LNCAP (cell line): Measurements from ENCODE around the gene GPD1.

Source experiments
- TF ChIP-seq, protein P1 (sequence below): fragments of 450-650 bp; IDR thresholded peaks from 2 replicates; pipeline ENCODE4 v1.5.1; 2017; ENCODE audit warnings: mild to moderate bottlenecking

The GPD1 gene

DNA sequence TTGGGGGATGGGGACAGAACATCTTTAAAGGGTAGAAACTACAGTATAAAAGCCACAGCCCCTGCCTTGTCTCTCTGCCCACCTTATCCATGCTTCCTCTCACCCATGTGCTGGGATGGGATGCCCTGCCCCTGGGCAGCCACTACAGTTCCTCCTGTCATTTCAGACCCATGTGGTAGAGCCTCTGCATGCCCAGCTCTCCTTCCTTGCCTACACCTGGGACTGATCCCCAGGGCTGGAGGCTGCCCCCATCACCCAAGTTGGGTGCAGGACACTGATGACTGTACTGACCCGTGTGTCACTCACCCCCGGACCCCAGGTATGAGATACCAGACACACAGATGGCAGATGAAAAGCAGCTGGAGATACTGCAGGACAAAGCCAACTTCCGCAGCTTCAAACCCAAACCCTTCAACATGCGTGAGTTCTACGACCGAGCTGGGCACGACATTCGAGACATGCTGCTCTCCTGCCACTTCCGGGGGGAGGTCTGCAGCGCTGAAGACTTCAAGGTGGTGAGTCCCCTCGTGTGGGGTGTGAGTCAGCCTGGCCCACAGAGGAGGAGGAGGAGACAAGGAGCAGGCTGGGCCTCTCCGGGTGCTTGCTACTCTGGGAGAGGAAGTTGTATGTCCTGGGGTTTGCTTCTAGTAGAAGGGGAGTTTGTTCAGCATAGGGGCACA, 44.2 kb upstream of the GPD1 start:
- TF ChIP-seq, protein P1, sequence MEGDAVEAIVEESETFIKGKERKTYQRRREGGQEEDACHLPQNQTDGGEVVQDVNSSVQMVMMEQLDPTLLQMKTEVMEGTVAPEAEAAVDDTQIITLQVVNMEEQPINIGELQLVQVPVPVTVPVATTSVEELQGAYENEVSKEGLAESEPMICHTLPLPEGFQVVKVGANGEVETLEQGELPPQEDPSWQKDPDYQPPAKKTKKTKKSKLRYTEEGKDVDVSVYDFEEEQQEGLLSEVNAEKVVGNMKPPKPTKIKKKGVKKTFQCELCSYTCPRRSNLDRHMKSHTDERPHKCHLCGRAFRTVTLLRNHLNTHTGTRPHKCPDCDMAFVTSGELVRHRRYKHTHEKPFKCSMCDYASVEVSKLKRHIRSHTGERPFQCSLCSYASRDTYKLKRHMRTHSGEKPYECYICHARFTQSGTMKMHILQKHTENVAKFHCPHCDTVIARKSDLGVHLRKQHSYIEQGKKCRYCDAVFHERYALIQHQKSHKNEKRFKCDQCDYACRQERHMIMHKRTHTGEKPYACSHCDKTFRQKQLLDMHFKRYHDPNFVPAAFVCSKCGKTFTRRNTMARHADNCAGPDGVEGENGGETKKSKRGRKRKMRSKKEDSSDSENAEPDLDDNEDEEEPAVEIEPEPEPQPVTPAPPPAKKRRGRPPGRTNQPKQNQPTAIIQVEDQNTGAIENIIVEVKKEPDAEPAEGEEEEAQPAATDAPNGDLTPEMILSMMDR: no peak

DNA sequence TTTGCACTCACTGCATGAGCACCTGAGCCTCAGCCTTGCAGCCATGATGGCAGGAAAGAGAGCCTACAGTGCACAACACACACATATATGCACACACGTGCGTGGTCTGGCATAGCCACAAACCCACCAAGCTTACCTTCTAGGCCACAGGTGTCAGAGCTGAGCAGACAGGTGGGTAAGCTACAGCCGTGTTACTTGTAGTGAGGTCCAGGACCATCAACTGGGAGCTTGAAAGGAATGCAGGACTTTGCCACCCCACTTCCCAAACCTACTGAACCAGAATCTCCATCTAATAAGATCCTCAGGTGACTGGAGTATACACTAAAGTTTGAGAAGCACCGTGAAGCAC, 43.7 kb upstream of the GPD1 start:
- TF ChIP-seq, protein P1: no peak

DNA sequence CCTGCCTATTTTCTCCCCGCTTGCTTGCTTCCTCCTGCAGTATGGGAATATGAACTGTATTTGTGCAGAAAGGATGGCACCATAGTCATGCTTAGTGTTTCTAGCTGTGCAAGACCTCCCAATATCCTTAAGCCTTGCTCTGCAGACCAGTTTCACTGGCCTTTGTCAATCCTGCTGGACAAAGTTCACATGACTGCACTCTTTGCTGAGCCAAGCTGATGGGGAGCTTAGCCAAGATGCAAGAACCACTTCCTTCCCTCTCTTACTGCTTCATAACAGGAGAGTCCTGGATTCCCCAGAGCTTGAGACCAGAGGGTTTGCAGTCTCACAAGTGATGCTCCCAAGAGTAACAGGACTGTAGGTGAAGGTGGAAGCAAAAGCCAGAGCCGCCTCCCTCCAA, 42.6 kb upstream of the GPD1 start:
- TF ChIP-seq, protein P1: no peak

DNA sequence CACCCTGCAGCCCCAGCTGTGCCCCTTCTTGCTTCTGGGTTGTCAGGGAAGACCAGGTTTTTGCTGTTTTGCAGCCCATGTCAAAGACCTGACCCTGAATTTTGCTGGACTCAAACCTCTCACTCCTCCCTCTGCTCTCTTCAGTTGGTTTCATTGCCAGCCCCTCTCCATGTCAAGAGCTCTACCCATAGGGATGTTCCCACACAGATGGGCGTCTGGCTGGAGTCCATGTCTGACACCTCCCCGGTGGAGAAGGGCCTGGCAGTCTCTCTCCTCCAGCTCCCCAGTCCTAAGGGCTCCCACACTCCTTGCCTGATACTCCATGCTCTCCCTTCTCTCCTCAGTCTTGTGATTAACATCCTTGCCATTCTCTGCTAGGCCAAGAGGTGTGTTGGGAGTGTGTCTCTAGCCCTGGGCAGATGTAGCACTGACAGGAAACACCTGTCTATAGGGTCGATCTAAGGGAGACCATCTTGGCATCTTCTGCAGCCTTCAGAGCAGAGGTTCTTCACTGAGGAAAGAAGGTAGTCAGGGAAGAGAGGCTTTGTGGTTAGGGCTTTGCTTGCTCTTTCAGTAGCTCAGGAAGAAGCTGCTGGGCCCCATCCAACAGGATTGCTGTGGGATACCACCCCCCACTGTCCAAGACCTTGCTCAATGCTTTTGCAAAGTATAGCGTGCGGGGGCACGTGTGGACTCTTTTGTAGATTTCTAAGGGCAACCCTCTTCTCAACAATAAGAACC, 41.7 kb upstream of the GPD1 start:
- TF ChIP-seq, protein P1: no peak

DNA sequence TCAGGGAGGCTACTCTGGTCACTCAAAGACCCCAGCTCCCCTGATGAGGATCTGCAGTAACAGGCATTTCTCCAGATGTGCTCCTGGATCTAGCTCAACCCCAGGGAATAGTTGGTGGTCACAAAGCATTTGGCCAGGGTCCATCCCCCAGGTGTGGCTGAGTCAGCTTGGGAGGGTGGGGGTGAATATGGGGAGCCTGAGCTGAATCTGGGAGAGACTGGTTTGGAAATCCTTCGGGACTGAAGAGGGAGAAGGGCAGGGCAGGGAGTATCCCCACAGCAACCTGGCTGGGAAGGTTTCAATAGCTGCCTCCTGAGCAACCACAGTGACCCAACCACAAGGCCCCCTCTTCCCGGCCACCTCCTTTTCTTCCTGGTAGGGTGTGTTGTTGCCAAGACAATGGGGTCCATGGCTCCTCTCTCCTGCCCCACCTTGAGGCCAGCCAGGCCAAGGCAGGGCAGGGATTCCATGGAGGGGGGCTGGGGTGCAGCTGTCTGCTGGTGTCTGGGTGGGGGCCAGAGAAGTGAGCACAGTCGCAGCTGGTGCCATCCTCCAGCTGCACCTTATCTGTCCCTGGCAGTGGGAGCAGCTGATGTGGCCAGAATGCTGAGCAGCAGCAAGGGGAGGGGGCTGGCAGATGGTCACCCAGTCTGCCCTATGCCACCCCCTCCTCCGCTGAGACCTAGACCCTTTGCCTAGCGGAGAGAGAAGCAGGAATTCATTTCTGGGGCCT, 40.9 kb upstream of the GPD1 start:
- TF ChIP-seq, protein P1: no peak

DNA sequence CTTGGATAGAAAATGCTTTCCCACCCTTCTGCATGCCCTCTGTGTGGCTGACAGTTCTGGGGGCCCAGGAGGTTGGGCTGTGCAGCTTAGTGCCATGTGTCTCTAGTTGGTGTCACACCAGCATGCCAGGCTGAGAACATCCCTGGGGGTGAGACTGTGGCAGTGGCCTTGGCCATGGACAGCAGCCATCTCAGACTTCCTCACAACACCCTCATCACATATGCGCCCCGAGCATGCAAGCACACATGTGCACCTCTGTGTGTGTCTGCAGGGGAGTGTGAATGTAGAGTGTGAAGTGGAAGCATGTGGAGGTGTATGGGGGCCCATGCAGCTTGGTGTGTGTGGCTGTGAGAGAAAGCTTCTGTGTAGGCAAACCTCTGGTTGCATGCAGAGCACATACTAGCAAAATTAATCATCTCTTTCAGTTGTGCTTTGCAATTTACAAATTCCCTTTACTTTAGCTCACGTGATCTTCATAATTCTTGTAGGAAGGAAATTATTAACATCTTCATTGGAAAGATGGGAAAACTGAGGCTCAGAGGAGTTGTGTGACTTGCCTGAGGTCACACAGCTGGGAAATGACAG, 38.0 kb upstream of the GPD1 start:
- TF ChIP-seq, protein P1: no peak

DNA sequence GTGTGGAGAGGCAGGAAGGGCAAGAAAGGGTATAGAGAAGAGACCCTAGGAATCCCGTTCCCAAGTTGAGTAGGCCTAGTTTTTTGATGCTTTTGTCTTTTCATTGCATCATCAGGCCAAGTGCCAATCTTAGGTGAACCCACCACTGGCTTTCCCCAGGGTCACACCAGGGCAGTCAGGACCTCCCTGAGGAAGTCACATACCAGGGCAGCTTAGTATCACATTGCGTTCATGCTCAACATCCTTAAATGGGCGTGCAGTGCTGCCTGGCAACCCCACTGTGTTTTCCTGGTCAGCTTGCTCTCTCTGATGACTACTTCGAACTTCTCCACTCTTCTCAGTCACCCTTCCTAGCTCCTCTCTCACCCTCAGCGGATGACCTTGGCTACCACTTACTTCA, 37.4 kb upstream of the GPD1 start:
- TF ChIP-seq, protein P1: no peak
